HG03432 (cell line): ENCODE results near the gene TEP1.
"Not testable (repeated sequence)": the region's sequence is repeated elsewhere in the genome, so short reads cannot be mapped to it uniquely, and the experiment has no call there.

Source experiments
- ATAC-seq: cut with Tn5 transposase; IDR thresholded peaks from one replicate; pipeline ENCODE4 v1.9.1; 2021; ENCODE audit warnings: mild to moderate bottlenecking, moderate library complexity; ENCODE audit not compliant: unreplicated experiment

The TEP1 gene

DNA sequence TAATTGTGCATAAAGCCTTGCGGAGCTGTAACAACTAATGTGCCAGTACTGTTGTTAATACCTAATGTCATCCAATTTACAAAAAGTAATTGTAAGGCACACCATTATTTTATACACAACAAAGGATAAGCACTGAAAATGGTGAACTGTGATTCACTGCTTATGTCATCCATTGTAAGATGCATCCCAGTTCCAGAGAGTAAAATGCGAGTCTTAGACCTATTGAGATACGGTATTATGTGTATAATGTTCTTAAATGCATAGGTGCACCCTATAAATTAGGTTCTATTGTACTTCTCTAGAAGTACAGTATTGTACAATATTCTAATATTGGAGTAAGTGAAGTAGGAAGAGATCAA is 69.5 kb downstream of the TEP1 start:
- ATAC-seq, result no peak

GRCh38 chr14:20343092-20343861 is 70.0 kb downstream of the TEP1 start, which contains the start of gene PARP2:
TSS of gene PARP2 (plus strand) at chr14:20343635. CDS start at chr14:20343642, 7 bp downstream.
- ATAC-seq, result peak; percentile 94

DNA sequence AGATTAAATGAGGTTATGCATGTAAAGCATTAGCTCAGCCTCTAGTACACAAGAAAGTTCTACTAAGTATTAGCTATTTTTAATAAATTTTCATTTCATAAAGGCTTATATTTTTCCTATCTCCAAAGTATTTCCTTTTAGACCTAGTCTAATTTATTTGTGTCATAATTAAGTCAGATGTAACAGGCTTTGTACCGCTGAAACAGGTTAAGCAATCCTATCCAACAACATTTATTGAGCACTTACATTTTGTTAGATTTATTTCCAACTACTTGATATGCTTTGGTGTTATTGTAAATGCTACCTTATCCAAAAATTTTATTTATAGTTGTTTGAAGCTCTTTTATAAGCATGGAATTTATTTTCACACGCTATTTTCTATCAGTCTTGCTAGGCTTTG is 71.7 kb downstream of the TEP1 start:
- ATAC-seq, result no peak

- not testable (repeated sequence) for ATAC-seq
Observed at GRCh38 chr14:20341032-20341431, 72.3 kb downstream of the TEP1 start.

- no peak for ATAC-seq
Observed at GRCh38 chr14:20334017-20334416, 79.3 kb downstream of the TEP1 start.

GRCh38 chr14:20333494-20333841 is 79.8 kb downstream of the TEP1 start:
- ATAC-seq, result no peak

GRCh38 chr14:20332788-20333493 is 80.4 kb downstream of the TEP1 start, which contains the start of gene CCNB1IP1:
TSS of gene CCNB1IP1 (minus strand) at chr14:20333279. CDS start at chr14:20316523, 16,756 bp downstream.
- ATAC-seq, result peak; percentile 99

- no peak for ATAC-seq
Observed at GRCh38 chr14:20332431-20332787, 80.9 kb downstream of the TEP1 start.

DNA sequence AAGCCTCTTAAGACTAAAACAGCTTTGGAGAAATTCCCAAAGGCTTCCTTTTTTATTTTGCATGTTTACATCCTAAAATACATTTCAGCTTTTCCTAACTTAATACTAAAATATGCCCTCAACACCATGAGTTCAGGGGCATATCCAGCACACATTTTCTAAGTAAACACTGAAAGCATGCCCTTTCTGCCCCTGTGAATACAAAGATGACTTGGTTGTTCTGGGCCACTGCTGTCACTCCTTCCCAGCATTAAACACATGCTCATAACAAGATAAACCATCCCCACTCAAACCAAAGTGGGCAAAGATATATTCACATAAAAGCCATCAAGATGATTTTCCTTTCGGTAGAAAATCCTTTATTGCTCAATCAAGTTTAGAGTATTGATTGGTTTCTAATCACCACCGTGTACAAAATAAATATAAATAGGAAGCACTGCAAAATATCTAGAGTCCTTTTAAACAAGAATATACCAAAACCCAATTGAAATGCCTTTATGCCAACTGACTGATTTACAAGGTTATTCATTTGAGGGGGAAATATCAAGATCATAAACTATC is 82.2 kb downstream of the TEP1 start:
- ATAC-seq, result no peak

DNA sequence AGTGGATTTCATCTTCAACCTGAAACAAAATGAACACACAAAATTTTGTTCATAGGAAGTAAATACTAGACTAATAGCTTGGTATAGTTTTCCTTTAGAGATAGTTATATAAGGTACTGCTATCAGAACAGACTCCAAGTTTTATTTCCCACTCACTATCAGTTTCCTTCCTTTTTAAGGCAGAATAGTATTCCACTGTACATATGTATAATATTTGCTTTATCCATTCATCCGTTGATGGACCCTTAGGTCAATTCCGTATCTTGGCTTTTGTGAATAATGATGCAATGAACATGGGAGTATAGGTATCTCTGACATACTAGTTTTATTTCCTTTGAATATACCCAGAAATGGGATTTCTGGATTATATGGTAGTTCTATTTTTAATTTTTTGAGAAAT is 83.9 kb downstream of the TEP1 start:
- no peak for ATAC-seq

DNA sequence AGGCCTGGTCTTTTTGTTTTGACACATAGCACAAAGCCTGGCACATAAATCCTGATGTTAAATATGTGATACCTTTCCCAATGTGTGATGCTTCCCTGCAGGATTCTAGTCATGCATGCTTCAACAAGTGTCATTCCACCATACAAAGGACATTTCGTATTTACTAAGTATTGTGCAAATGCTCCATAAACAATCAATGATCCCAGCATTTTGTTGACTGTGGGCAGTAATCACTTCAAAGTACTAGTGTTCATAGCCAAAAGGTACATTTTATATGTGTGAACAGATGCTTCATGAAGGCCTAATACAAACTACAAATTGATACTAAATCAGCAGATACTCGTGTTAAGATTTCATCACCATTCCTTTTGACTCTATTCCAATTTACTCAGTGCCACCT is 84.6 kb downstream of the TEP1 start:
- no peak for ATAC-seq

DNA sequence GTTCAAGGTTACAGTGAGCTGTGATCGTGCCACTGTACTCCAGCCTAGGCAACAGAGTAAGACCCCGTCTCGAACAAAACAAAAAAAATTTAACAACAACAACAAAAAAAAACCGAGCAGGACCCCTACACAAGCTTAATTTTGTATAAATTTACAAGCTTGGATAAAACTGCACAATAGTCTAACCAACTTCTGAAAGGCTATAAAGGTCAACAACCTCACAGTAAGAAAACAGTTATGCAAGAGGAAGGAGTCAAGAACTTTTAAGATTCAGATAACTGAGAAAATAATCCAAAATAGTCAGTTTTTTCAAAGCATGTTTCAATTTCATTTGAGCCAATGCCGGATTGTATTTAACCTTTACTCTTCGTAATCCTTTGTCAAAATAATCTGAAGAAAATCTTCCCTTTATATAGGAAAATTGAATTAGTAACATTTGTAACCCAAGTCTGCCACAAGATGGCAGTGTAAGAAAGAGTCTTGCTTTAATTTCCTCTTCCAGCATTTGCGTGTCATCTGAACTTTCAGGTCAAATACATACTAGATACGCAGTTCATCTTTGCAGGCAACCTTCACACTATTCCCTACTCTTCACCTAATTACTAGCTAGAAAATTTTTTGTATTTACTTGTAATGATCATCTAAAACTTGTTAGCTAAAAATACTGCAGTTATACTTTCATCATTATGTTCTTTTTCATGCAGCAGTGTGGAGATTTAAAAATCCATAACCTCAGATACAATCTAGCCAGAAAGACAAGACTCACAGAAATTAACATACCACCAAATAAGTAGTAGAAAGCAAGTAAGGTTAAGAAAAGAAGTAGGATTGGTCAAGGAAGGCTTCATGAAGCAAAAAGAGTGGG is 86.1 kb downstream of the TEP1 start:
- peak; percentile 65 for ATAC-seq

- no peak for ATAC-seq
Observed at GRCh38 chr14:20317720-20318119, 95.6 kb downstream of the TEP1 start.
